PC-3 (cell line): ENCODE measurements around the gene SEPTIN8. TPM values are rescaled to one million over a fixed set of nuclear protein-coding genes. Genes with fewer than 3 reads are reported as not detected.

Experiments used
- ATAC-seq: fragments of 200-7000 bp; cut with Tn5 transposase; 2 replicates; pipeline ENCODE4 v1.9.1; 2020; ENCODE audit warnings: mild to moderate bottlenecking, moderate library complexity
- BruUV-seq: library from RNA; stranded (reverse); fragments of 400-500 nt; replicated peaks from 2 replicates; lab custom pipeline; 2021; lab: Mats Ljungman, UMichigan
- CTCF ChIA-PET: fragments of 300-600 bp; sonication (Branson Sonifier 250); formaldehyde crosslinking; loops from one replicate; lab custom pipeline; 2022; ENCODE audit warnings: antibody characterized with exemption; lab: Charles Lee
- POLR2A ChIA-PET: fragments of 300-600 bp; sonication (Branson Sonifier 250); formaldehyde crosslinking; loops from one replicate; lab custom pipeline; 2022; ENCODE audit warnings: antibody characterized with exemption; ENCODE audit not compliant: unreplicated experiment; lab: Charles Lee
- DNase-seq: peaks from one replicate; pipeline ENCODE4 v3.0.0-alpha.2; 2015
- H2AFZ ChIP-seq: fragments of 300-600 bp; sonication (generic); 2 replicates; pipeline ENCODE4 v1.6.0; 2016; ENCODE audit warnings: antibody characterized with exemption, low read length
- H3F3A ChIP-seq: fragments of 300-600 bp; sonication (generic); one replicate; pipeline ENCODE4 v1.6.0; 2017; ENCODE audit warnings: antibody characterized with exemption, low read length, control low read depth, mild to moderate bottlenecking; ENCODE audit not compliant: unreplicated experiment
- H3K27ac ChIP-seq: fragments of 300-600 bp; sonication (generic); 2 replicates; pipeline ENCODE4 v1.5.1; 2016; ENCODE audit warnings: mild to moderate bottlenecking, low read length
- H3K27me3 ChIP-seq: fragments of 300-600 bp; sonication (generic); 2 replicates; pipeline ENCODE4 v1.6.1; 2016; ENCODE audit warnings: low read length, mixed read lengths
- H3K36me3 ChIP-seq: fragments of 300-600 bp; sonication (generic); 2 replicates; pipeline ENCODE4 v1.6.1; 2016; ENCODE audit warnings: low read depth, mixed run types, low read length, mixed read lengths
- H3K4me1 ChIP-seq: fragments of 300-600 bp; sonication (generic); 2 replicates; pipeline ENCODE4 v1.5.1; 2016; ENCODE audit warnings: low read length; ENCODE audit not compliant: insufficient read depth
- H3K4me2 ChIP-seq: fragments of 300-600 bp; sonication (generic); 2 replicates; pipeline ENCODE4 v1.6.0; 2016; ENCODE audit warnings: low read length
- H3K4me3 ChIP-seq: fragments of 300-600 bp; sonication (generic); 2 replicates; pipeline ENCODE4 v1.5.1; 2016; ENCODE audit warnings: mild to moderate bottlenecking, low read length, mixed read lengths
- H3K79me2 ChIP-seq: fragments of 300-600 bp; sonication (generic); 2 replicates; pipeline ENCODE4 v1.6.1; 2017; ENCODE audit warnings: low read length, mixed read lengths
- H3K9ac ChIP-seq: fragments of 300-600 bp; sonication (generic); 2 replicates; pipeline ENCODE4 v1.6.0; 2016; ENCODE audit warnings: mild to moderate bottlenecking, low read length
- H3K9me2 ChIP-seq: fragments of 300-600 bp; sonication (generic); replicated peaks from 2 replicates; pipeline ENCODE4 v1.6.1; 2016; ENCODE audit warnings: mixed run types, low read length, mixed read lengths
- H3K9me3 ChIP-seq: fragments of 300-600 bp; sonication (generic); 2 replicates; pipeline ENCODE4 v1.6.1; 2016; ENCODE audit warnings: low read length, mixed read lengths
- H4K20me1 ChIP-seq: fragments of 300-600 bp; sonication (generic); 2 replicates; pipeline ENCODE4 v1.6.1; 2016; ENCODE audit warnings: low read length, mixed read lengths
- CTCF ChIP-seq: fragments of 300-600 bp; sonication (generic); conservative IDR thresholded peaks from 2 replicates; pipeline ENCODE4 v1.5.1; 2017; ENCODE audit warnings: antibody characterized with exemption, low read depth, mild to moderate bottlenecking, low read length
- EZH2 ChIP-seq: fragments of 300-600 bp; sonication (generic); IDR thresholded peaks from one replicate; pipeline ENCODE4 v1.6.1; 2017; ENCODE audit warnings: antibody characterized with exemption, mild to moderate bottlenecking, low read length; ENCODE audit not compliant: unreplicated experiment
- EZH2phosphoT487 ChIP-seq: fragments of 300-600 bp; sonication (generic); IDR thresholded peaks from 2 replicates; pipeline ENCODE4 v1.6.1; 2018; ENCODE audit warnings: mild to moderate bottlenecking, antibody characterized with exemption, low read length, borderline replicate concordance
- intact Hi-C: fragments of 100-400 bp; cut with micrococcal nuclease; formaldehyde crosslinking; loops from 2 replicates; pipeline ENCODE4 v1.9.0; 2023
- total RNA-seq: library from RNA; depleted of rRNA; stranded (reverse); fragments of >200 nt; gene quantifications from 2 replicates; pipeline ENCODE4 v1.2.3, GENCODE V29; 2014

Gene SEPTIN8
- total RNA-seq, 1 experiment from 2014 or later, result 21.9 TPM

- Histone ChIP-seq H3K27me3 (no peaks in the 10 kb centered on the region), H3K9me2 (no peaks in the 10 kb centered on the region), H3K9me3 (no peaks in the 10 kb centered on the region), H3K4me2 (peak overlapping the region; percentile 73), H3K27ac (no peak overlapping the region), H3F3A (no peaks in the 10 kb centered on the region), H3K36me3 (no peaks in the 10 kb centered on the region), H3K79me2 (no peaks in the 10 kb centered on the region), H3K9ac (no peak overlapping the region), H3K4me1 (peaks cover 5% of the 10 kb centered on the region; the same call in 1 of the 2 replicates), H4K20me1 (no peaks in the 10 kb centered on the region), H3K4me3 (peak overlapping the region; percentile 64; the same call in 1 of the 2 replicates), H2AFZ (peak overlapping the region; percentile 67; the same call in 1 of the 2 replicates)
- BruUV-seq, result no TSS peak
- ChIA-PET POLR2A (no interaction called here), CTCF (no interaction called here)
- ATAC-seq (peak; percentile 80), DNase-seq (no peak)
- TF ChIP-seq CTCF (no peak), EZH2phosphoT487 (no peak)
- intact Hi-C loops, result no loop called here
These were observed 36.8 kb upstream of the SEPTIN8 start for GRCh38 chr5:132813599-132814502.

GRCh38 chr5:132812781-132813598 lies 36.0 kb upstream of the SEPTIN8 start, which contains the start of gene SOWAHA:
SOWAHA (plus strand) TSS chr5:132813302; CDS start chr5:132813622, 320 bp downstream.
- Histone ChIP-seq H3K4me2 (peak within 1 kb of the TSS; percentile 81), H3K36me3 (no peaks in the 10 kb centered on the region), H3K4me3 (peak within 1 kb of the TSS; percentile 64), H3K4me1 (peaks cover 5% of the 10 kb centered on the region; the same call in 1 of the 2 replicates), H3K27me3 (no peaks in the 10 kb centered on the region), H3K27ac (no peak within 1 kb of the TSS), H3F3A (no peaks in the 10 kb centered on the region), H3K79me2 (no peaks in the 10 kb centered on the region), H4K20me1 (no peaks in the 10 kb centered on the region), H3K9me2 (no peaks in the 10 kb centered on the region), H3K9me3 (no peaks in the 10 kb centered on the region), H3K9ac (no peak within 1 kb of the TSS), H2AFZ (peak within 1 kb of the TSS; percentile 71)
- ATAC-seq, result peak; percentile 46
- no peak for DNase-seq
- BruUV-seq, result no TSS peak
- no peak for TF ChIP-seq EZH2
- ChIA-PET CTCF (interaction anchor here (0.6 kb wide), 1 partner anchor 58 kb away, joined by 5 read pairs; no protein-coding TSS in a partner anchor), POLR2A (no interaction called here)
- intact Hi-C loops, result no loop called here

- intact Hi-C loops, result no loop called here
- Histone ChIP-seq H3K4me2 (peak overlapping the region; percentile 81; the same call in 1 of the 2 replicates), H4K20me1 (no peaks in the 10 kb centered on the region), H3K9ac (no peak overlapping the region), H3K36me3 (no peaks in the 10 kb centered on the region), H3K9me3 (no peaks in the 10 kb centered on the region), H3K4me1 (peaks cover 5% of the 10 kb centered on the region; the same call in 1 of the 2 replicates), H3F3A (no peaks in the 10 kb centered on the region), H3K4me3 (peak overlapping the region; percentile 64; the same call in 1 of the 2 replicates), H2AFZ (no peak overlapping the region), H3K27me3 (no peaks in the 10 kb centered on the region), H3K79me2 (no peaks in the 10 kb centered on the region), H3K9me2 (no peaks in the 10 kb centered on the region), H3K27ac (no peak overlapping the region)
- no TSS peak for BruUV-seq
- ChIA-PET POLR2A (no interaction called here), CTCF (interaction anchor here (0.6 kb wide), 1 partner anchor 58 kb away, joined by 5 read pairs; no protein-coding TSS in a partner anchor)
- no peak for ATAC-seq
- DNase-seq, result no peak
- TF ChIP-seq EZH2phosphoT487 (no peak), EZH2 (no peak), CTCF (no peak)
These were observed 35.2 kb upstream of the SEPTIN8 start for GRCh38 chr5:132812123-132812765.
